Measurements from ENCODE around the gene SCRN1.
"Not testable (repeated sequence)": the region's sequence is repeated elsewhere in the genome, so short reads cannot be mapped to it uniquely, and the experiment has no call there.

Gene SCRN1

DNA sequence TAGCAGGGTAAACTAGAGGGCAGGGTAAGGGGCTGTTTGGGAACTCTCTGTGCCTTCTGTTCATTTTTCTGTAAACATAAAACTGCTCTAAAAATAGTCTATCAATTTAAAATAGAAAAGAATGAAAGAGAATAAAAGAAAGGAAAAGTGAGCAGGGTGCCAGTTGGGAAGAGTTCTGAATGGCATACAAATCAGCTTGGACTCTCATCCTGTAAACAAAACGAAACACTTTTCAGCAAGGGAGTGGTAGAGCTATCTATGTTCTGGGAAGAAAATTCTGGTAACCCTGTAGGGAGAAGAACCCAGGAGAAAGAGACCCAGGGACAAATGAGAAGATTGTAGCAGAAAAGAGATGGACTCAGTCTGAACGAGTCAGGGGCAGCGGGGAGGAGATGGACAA is 24.6 kb downstream of the SCRN1 start:
- DNase-seq = no peak

DNA sequence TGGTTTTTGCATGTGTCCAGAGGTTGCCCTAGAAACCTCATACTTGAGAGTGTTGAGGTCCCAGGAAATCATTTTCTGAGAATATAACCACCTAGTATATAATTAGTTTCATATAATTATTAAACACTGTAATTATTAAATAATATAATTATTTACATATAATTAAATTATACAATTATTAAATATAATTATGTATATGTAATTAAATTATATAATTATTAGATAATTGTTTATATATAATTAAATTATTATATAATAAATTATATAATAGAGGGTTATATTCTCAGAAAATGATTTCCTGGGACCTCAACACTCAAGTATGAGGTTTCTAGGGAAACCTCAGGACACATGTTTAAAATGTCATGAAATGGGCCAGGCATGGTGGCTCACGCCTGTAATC is 27.6 kb downstream of the SCRN1 start:
- no peak for DNase-seq

DNA sequence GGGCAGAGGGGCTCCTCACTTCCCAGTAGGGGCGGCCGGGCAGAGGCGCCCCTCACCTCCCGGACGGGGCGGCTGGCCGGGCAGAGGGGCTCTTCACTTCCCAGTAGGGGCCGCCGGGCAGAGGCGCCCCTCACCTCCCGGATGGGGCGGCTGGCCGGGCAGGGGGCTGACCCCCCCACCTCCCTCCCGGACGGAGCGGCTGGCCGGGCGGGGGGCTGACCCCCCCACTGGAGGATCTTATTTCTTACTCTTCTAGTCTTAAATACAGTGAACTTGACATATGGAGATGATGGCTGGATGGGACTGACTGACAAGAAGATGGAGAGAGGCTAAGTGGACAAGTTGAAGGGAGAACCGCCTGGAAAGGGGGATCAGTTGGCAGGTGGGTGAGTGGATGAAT is 28.0 kb downstream of the SCRN1 start:
- not testable (repeated sequence) for DNase-seq

DNA sequence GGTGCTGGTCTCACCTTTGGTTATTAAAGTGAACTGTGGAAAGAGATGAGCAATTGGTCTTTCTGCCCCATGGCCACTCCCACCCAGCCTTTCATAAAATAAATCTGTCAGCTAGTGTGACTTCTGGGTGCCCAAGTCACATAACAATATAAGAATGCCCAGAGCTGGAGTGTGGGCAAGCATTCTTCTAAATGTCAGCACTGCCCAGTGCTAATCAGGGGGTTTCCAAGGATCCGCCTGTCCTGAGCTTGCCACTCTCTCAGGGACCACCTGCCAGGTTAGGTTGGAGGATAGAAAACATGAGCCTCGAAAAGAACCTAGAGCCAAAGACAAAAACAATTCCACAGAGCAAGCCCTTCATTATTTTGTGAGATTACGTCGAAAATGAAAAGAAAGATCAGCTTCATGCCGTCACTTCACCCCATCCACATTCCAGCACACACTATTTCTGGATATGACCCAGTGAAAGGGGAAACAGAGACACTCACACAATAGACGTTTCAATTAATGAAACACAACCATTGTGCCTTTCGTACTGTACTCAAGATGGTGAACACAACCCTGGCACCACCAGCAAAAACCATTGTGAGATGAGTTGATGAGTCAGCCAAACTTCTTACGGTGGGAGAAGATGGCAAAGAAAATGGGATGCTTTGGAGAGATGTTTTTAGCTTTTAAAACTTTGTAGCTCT is 30.8 kb downstream of the SCRN1 start:
- DNase-seq = no peak

DNA sequence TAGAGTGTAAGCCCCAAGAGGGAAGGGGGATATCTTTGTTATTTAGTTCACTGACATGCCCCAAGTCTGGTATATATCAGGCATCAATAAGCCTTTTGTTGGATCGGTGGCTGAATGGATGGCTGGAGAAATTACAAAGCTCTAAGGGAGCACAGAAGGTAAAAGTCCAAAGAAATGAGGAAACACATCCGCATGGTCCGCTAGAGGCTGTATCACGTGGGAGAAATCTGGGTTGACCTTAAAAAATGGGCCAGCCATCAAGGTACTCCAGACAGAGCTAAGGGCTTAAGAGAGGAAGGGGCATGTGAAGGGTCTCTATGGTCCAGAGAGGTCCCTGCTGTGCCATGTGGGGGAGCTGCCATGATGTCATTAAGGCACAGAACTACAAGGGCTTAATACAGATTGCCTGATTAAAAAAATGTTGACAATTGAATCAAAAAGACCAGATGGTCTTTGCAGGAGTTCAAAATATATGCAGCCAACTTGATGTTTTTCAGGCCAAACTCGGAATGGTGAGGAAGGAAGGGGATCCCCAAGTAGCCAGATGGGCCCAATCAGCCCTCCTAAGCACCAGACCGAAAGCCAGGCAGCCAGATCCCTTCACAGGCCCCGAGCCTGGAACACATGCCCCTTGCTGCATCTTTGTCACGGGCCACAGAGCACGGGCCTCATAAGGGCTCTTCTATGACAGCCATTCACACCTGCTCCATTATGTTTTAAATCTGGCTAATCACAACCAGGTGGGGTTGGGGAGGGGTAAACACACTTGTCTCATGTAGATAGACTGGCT is 31.9 kb downstream of the SCRN1 start:
- DNase-seq = no peak

DNA sequence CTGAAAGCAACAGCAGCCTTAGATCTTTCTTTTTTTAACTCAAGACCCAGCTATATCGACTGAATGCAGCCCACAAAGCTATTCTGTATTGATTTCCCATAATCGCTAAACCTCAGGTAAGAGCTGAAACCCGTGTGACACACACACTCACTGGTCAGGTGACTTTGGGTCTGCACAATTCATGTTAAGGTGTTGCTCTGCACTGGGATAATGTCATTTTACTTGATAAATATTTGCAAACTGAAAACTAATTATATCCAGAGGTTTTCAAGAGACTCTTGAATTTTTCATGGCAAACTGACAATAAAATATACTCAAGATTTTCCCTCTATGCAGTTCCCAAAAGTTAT is 33.1 kb downstream of the SCRN1 start:
- no peak for DNase-seq

DNA sequence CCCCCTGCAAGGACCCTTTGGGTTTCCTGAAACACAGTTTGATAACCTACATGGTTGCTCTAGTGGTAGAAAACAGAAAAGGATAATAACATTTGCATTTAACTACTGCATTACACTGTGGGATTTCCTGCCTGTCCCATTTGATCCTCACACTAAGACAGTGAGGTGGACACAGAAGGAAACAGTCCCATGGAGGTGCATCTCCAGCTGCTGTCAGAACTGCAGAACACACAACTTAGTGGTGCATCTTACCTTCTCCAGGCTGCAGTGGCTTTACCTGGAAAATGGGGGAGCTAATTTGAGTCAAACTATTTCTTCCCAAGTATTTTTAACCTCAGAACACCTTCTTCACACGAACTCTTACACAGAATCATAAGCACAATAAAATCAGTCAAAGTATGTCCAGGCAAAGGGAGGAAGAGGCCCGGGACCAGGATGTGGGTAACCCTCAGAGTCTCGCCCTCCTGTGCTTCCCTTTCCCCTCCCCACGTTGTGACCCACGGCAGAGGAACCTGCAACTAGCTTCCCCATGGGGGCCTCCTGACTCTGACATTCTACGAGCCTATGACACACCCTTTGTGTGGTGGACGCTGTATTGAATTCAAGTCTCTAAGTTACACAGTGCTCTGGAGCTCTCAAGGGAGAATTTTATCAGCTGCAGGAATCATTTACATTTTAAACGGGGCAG is 33.7 kb downstream of the SCRN1 start:
- DNase-seq = peak; percentile 75 to 81

DNA sequence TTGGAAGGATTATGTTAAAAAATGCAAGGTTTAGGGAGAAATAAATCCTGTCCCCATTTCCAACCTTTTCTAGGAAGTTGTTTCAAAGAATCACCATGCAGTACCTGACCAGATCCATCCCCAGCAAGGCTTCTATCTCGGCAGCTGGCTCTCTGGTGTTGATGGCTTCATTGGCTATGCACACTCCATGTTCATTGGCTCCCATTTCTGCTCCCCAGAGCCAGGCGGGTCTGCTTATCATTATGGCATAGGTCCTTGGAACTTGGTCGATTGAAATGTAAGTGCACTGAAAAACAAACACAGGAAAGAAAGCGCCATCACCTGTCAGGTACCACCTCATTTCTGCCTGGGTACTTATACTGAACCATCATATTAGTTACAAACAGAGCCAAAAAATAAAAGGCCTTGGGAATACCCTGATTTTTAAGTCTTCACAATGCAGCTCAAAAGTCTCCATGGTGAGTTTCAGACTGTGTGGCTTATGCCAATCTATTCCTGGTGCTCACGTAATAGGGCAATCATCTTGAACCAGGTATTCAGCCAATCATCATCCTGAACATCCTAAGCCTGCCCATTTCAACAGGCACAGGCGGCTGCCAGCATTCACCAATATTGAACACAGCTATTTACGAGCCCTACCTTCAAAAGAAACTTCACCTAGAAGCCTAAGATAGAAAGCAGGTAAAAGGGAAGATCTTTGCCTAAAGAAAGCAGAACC is 34.4 kb downstream of the SCRN1 start:
- DNase-seq = no peak

DNA sequence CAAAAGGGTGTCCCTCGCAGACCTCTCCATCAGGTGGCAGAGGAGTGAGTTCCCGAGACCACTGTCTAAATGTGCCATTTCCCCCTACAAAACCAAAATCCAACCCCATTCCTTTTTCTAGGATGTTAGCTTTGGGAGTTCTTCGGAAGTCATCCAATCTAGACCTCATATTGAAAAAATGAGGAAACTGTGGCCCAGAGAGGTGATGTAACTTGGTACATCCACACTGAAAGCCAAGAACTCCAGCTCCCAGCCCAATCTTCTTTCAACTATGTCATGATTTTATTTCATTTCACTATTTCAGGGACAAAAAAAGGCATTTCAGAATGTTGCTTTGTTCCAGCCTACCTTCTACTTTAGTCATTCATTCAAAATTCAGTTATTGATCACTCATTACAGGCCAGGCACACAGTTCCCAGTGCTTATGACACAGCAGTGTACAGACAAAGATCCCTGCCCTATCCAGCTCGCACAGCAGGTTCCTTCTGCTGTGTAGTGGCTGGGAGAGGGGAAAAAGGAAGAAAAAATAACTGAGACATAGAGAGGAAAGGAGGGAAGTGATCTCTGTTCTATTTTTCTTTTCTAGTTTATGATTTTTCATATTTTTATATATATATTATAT is 35.8 kb downstream of the SCRN1 start:
- DNase-seq = peak; percentile 50 to 51

DNA sequence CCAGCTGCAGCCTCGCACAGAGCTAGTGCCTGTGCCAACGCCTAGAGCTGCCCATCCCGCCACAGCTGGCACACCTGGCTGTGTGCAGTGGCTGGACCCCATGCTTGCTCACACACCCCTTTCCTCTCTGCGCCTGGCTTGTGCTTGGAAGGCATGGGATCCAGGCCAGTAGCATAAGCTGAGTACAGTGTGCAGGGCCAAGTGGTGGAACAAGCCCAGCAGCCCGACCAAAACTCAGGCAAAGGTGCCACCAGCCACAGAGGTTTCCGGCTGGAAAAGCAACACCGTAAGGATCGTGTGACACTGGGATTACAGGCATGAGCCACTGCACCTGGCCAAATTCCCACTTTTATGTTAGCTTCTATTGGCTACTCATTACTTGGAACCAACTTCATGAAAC is 38.4 kb downstream of the SCRN1 start:
- DNase-seq = no peak

DNA sequence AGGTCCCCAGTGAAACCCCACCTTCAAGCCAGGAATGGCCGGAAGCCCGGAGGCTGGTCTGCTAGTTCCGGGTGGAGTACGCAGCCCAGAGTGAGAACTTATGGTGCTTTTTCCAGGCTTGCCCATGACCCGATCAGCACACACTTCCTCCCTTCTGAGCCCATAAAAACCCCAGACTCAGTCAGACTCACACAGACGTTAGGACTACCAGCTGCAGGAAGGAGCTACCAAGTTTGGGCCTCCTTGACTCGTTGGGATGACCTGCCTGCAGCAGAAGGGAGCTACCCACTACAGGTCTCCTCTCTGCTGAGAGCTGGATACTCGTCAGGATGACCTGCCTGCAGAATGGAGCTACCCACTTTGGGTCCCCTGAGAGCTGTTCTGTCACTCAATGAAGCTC is 39.1 kb downstream of the SCRN1 start:
- no peak for DNase-seq

DNA sequence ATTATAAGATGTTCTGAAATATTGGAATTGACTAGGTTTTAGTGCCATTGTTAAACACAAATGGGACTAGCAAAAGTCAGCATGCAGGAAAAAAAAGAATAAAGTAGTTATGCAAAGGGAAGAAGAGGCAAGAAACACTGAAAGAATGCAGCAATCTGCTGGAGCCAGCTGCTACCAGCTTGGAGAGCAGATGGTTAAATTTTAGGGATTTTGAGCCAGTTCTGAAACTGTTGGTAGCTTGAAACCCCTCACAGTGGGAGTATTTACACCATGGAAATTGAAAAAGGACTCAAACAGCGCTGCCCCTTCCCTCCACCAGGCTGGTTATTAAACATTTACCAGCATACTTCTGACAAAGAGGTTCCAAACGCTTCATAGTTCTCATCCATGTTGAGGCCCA is 41.0 kb downstream of the SCRN1 start:
- DNase-seq = no peak

DNA sequence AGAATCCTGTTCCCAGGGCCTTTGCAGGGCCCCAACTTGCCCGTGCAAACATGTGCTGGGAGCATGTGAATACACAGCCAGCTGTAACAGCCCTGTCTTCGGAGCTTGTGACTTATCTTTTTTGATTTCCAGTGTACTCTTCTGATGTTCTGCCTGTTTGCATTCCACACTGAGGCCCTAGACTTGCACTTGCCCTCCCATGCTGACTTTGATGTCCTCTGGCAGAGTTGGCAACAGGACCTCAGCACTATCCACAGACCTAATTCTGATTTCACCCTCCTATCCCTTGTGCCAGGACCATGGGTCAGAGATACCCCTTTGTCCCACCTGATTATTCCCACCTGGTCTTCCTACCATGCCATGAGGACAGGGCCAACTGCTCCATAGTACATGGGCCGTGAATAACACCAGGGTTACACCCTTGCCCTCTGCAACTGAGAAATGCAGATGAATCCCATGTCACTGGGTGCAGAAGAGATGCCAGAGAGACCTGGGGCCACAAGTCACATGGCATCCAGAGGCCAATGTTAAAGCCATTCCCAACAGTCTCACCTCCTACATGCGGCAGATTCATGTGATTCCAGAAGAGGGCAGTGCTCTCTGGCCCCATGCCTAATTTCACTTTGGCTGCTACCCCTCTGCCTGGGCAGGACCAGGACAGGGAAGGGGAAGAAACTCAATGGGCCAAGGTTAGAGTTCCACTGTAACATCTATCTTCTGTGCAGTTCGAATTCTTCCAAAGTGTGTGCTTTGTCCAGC is 43.0 kb downstream of the SCRN1 start:
- DNase-seq = peak; percentile 23 to 39

DNA sequence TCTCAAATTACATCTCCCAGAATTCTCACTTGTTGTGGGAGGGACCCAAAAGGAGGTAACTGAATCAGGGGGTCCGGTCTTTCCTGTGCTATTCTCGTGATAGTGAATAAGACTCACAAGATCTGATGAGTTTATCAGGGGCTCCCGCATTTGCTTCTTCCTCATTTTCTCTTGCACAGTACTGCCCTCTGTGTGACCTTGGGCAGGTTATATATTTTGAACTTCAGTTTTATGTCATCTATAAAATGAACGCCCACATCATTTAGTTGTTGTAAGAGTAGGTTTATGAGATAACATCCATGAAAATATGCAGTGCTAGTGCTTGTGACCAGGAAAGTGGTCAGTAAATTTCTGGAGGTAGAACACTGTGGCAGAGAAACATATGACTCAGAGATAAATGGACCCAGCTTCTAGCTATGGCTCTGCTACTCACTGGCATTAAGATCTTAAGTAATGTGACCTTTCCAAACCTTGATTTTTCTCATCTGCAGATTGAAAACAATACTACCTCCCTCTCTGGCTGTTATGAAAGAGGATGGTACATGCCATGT is 44.3 kb downstream of the SCRN1 start:
- DNase-seq = no peak

DNA sequence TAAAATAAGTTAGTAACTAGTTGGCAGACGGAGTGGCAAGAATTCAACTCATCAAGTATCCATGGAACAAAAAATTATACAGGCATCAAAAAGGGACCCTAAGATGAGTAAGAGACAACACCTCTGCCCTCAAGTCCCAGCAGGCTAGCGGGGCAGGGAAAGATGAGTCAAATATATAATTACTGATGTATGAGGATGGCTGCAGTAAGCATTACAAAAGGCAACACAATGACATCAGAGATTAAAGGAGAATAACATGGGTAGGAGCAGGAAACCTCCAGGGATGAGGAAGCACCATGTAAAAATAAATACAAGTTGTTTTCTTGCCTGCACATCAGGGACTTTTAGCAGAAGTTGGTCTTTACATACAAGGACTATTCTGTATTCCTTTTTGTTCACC is 49.4 kb downstream of the SCRN1 start:
- DNase-seq = no peak

DNA sequence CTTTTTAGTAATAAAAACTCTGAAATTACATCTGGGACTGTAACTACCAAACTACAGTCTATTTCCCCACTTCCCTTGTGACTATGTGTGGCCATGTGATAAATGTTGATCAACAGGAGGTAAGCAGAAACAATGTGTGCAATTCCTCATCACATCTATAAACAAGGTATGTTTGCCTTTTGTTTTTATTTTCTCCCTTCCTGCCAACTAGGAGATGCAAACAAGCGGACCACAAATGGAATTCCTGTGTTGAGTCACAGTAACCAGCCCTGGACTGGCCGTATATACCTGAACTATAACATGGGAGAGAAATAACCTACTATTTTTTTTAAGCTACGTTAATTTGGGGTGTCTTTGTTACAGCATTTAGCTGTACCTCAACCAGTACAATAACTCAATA is 52.5 kb downstream of the SCRN1 start:
- peak in 1 of 2 donors; percentile 15 for DNase-seq

DNA sequence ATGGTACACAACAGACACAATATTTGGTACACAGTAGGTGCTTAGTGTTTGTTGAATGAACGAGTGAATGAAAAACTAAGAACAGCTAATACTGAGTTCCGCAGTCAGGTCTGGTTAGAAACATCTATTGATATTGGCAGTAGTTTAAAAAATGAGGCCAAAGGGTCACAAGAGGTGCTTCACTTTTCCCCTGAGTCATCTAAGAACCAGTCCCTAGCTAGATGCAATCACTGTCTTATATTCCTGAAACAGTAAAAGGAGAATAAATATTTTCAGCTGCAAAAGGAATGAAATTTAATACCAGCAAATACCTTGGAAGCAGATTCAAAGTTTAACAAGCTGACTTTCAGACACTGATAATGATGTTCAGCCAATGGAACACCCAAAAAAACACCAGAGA is 54.5 kb downstream of the SCRN1 start:
- DNase-seq = no peak

DNA sequence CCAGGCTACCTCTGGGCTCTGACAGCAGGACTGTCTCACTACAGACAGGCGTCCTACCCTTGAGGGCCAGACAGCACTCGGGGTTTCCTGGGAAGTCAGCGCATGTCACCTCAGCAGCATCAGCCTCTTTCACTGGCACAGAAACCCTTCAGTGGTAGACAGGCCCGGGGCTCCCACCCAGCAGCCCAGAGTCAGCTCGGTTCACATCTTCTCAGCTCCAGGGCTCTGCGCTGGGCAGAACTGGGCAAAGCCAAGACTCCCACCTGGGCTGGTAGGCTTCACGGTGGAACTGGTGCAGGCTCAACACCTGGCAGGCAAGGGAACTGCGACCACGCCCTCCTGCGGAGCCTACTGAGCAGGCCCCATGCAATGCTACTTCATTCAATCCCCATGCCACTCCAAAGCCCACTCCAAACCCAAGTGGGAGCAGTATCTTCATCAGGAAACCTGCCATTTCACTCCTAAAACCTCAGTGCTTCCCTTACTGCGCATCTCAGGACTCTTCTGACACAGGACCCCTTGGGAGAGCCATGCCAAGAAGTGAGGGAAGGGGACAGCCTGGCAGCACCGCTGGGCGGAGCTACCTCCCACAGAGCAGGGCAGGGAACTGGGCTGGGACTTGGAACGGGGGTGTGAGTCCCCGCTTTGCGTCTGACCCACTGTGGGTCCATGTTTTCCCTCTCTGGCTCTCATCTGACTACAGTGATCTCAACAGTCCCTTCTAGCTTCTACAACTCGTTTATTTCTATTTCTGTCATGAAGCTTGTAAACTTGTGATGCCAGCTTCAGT is 60.4 kb downstream of the SCRN1 start:
- no peak for DNase-seq

DNA sequence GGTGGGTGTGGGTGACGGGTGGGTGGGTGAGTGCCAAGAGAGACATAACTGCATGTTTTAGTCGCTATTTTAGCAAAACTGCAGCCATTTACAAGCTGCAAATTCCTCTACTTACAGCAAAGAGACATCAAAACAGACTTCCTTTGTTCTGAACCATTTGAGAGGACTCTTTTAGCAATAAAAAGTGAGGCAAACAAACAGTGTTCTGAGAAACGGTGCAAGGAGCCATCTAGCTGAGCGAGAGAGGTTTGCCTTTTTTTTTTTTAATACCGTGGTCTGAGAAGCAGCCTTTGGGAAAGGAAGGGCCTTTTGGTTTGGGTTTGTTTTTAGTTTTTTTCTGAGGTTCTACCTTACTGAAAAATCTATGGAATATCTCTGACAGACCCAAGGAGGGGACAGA is 62.9 kb downstream of the SCRN1 start:
- DNase-seq = no peak

DNA sequence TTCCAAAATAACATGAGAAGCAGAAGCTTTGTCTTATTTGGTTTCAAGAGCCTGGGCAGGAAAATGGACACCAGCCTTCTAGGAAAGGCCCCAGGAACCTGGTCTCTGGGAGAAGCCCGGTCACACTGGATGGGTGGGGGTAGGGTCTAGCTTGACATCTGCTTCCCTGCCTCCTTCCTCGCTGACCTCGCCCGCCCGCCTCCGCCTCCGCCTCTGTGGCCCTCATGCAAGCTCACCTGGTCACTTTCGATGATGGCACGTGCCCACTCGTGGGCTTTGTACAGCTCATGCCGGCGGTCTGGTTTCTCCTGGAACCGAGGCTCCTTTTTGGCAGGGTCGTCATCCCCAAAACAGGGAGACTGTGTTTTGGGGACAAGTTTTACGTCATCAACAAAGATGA is 63.4 kb downstream of the SCRN1 start:
- DNase-seq = no peak

DNA sequence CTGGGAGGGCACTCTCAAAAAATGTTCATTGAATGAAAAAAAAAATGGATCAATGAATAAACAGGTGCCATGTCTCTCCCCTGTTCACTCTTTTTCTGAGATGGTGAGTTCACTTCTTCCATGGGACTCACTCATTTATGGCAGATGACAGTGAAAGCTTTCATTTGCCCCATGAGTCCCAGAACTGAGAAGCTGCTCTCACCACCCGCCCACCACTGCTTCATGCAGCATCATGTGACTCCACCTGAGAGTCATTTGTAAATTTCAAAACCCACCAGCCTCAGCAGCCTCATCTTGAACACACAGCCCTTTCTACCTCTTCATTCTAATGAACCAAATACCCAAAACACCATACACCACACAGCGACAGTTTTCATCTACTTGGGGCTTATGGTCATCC is 64.9 kb downstream of the SCRN1 start:
- peak in 1 of 2 donors; percentile 33 for DNase-seq
